HG03439 (cell line): ENCODE measurements around the gene LRRC8C.
"Not testable (repeated sequence)": the region's sequence is repeated elsewhere in the genome, so short reads cannot be mapped to it uniquely, and the experiment has no call there.

Experiments
- ATAC-seq: cut with Tn5 transposase; IDR thresholded peaks from one replicate; pipeline ENCODE4 v1.9.1; 2021; ENCODE audit warnings: mild to moderate bottlenecking, moderate library complexity; ENCODE audit not compliant: unreplicated experiment

Gene LRRC8C

DNA sequence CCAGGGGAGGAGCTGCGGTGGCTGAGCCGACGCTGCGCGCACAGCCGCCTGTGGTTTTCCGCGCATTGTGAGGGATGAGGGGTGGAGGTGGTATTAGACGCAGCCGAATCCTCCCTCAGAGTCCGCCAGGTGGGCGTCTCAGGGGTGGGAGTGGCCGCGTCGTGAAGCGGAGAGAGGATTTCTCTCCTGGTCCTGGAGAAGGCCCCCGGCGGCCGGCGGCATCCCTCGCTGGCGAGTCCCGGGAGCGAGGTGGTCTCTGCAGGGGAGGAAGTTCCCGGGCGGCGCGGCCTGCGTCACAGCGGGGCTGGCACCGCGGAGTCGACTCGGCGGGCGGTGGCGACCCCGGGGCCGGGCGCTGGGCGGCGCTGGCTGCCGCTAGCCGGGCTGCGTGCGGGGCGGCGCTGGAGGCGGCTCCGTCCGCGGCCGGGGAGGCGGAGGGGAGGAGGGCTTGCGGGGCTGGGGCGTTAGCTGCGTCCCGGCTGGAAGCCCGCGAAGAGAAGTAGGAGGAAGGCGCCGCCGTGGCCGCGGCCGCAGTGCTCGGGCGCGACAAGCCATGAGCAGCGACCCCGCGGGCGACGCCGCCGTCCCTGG lies at the start of gene LRRC8C:
TSS of gene LRRC8C (plus strand) at position 464 of the 591 bp plus-strand sequence. CDS start 53,354 bp downstream, outside the sequence.
- ATAC-seq: peak; percentile 85

DNA sequence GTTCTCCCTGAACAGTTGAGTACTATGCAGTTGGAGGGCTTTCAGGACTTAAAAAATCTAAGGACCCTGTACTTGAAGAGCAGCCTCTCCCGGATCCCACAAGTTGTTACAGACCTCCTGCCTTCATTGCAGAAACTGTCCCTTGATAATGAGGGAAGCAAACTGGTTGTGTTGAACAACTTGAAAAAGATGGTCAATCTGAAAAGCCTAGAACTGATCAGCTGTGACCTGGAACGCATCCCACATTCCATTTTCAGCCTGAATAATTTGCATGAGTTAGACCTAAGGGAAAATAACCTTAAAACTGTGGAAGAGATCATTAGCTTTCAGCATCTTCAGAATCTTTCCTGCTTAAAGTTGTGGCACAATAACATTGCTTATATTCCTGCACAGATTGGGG lies 48.7 kb upstream of the LRRC8C start:
- no peak for ATAC-seq

DNA sequence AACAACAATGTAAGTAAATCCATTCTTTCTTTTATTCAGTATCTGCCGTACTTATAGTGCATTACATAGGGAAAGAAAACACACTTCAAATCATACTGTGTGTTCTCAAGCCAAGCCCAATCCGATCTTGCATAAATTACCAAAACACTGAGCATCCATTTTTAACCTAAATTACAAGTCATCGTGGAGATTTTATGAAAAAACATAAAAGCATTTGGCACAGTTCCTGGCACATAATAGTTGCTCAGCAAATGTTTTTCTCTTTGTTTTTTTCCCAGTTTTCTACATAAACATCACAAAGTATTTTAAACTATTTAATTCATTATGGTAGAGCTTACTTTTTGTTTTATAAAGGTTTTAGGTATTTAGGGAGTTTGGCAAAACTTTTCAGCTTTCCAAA lies 48.1 kb upstream of the LRRC8C start:
- ATAC-seq: no peak

DNA sequence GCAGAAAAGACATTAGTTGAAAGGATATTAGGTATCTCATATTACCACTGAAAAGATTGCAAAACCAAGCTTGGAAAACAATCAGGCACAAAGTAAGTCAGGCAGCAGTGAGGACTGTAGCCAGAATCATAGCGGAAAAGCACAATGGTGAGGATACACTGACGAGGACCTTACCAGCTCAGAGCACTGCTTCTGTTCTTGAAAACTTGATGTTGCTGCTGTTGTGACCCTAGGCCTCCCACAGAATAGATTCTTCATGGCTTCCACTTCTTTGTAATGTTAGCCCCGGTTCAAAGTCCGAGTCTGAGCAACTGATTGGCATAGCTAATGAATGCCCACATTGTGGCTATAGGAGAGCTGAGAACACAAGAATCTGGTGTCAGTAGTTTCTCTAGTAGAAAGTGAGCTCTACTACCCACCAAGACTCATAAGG lies 45.2 kb upstream of the LRRC8C start:
- ATAC-seq: no peak

DNA sequence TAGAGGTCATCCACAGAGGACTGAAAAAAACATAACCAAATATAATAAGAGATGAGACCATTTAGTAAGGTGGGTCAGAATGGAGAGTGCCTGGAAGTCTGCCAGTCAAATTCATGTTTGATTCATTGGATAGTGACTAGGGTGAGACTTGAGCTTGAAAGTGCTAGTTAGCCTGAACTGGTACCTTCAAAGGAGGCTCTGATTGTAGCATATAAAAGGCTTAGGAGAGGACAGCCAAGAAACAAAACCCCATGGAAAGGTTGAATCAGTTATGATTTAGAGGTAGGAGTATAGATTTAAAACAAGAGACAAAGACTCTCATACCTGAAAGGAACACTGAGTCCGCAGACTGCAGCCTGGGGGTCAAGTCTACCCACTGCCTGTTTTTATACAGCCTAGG lies 44.4 kb upstream of the LRRC8C start:
- ATAC-seq: no peak

DNA sequence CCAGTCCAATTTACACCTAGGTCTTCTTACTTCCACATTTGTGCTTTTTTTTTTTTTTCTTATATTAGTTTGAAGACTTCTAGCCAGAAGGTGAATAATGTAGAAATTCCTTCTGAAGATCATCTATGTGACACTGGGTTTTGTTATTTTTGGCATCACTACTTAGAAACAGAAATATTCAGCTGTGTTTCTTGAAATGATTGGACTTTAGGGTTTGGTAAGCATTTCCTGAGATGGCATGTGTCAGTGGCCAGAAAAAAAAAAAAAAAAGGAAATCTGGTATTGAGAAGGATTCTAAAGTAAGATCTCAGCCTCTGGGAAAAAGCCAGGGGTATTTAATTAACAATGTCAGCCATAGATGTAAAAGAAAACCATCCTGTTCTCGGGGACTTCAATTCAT lies 43.4 kb upstream of the LRRC8C start:
- no peak for ATAC-seq

DNA sequence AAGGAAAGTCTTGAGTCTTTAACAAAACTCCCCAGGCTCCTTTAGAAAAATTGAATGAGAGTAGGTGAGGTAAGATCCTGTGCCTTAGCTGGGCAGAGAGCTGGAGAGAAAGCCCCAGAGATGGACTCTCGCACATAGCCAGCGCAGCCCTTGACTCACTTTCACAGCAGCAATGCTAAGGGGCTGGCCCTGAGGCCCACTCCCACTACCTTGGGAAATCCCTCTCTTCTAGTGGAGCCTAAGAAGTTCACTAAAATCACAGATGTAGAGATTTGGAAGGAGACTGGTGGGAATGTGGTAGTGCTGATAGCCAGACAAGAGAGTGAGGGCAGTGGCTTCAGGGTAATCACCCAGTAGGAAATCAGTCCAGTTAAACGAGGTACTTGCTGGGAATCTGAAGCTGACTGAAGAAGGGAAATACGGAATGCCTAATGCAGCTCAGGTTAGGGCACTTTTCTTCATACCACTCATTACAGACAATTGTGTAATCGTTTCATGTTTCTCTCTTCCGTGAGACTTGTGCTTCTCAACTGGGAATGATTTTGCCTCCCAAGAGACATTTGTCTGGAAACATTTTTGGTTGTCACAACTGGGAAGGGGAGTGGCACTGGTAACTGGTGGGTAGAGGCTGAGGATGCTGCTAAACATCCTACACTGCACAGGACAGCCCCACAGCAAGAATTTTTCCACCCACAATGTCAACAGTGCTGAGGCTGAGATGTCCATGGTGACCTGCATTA lies 42.4 kb upstream of the LRRC8C start:
- ATAC-seq: no peak

DNA sequence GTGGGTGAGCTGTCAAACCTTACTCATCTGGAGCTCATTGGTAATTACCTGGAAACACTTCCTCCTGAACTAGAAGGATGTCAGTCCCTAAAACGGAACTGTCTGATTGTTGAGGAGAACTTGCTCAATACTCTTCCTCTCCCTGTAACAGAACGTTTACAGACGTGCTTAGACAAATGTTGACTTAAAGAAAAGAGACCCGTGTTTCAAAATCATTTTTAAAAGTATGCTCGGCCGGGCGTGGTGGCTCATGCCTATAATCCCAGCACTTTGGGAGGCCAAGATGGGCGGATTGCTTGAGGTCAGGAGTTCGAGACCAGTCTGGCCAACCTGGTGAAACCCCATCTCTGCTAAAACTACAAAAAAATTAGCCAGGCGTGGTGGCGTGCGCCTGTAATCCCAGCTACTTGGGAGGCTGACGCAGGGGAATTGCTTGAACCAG lies 40.0 kb upstream of the LRRC8C start:
- ATAC-seq: not testable (repeated sequence)

DNA sequence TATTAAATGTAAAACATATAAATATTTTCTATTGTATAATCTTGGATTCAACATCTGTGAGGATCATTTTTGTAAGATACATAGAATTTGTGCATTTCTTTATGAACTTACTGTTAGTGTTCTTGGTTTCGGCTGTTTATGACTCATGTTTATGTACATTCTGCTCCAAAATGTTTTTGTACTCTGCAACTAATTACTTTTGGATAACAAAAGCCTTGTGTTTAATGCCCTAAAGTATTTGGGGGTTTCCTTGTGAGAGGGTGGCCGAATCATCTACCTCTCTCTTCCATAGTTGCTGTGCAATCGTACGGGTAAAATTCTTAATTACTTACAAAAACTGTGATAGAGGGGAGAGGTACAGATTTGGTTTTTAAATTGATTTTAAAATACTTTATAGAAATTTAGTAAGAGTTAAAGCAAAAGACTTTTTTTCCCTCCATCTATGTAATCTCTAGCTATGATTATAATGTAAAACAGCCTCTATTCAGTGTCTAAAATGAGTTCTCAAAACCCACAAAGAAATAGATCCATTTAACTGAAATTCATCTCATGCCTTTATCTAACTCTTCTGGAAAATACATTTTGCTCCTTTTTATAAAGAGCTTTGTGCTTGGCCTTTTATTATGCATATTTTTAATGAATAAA lies 38.7 kb upstream of the LRRC8C start:
- no peak for ATAC-seq

DNA sequence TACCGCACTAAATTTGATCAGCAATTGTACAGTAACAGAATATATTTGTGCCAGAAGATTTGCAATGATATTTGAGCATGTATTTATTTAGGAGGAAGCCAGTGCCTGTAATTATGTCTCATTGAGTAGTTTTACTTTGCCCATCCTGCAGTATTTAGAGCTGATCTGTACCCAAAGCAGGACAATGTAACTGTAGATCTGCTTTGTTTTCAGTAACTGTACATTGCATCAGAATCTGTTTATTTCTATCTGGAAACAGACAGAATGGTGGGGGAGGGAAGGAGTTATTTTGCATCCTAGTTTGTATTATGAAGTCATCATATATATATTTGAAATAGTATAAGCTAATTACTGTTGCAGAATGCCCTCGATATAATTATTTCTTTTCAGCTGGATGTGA lies 36.2 kb upstream of the LRRC8C start:
- ATAC-seq: no peak

DNA sequence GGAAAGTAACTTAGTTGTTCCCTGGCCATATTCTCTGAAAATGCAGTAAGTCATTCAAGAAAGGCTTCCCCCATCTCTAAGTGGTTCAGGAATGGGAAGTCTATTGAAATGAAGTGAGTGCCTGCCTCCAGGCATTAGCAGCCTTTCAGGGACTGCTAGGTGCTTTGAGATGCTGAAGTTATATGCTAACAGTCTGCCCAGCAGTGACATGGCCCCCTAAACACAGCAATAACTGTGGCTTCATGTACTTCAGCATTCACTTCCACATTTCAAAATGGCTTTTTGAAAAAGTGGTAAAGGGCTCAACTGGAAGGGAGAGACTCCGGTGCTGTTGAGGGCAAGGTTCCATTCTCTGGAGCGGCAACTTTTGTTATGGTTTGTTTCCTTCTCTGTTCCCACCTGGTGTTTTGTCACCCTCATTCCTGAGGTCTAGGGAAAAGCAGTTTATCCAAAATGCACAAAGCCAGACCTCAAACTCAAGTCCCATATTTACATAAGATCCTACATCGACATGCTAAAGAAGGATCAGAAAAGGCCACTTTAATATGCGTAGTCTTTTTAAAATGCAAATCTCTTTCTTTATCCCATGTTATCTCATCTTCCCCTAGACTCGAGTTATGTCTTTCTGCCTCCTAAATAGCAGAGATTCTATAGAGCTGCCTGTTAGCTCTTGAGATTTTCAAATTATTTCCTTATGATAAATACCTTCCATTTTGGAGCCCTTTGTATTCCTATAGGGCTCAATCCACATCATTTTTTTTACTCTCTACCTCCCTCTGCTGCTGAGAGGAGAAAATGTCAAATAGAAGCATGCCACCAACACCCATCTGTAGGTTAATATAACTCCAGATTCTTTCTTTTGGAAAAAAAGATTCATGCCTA lies 34.2 kb upstream of the LRRC8C start:
- no peak for ATAC-seq

DNA sequence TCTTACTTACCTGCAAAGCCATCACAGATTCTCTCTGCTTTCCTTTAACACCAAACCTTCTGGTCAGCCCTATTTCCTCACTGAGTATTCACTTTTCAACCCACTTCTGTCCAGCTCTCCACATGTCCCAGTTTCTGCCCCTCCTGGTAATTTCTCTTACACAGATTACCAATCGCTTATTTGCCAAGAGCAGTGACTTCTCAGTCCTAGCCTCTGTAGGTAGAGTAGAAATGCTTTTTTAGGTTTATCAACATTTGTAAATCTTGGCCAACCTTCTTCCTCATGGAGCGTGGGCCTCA lies 33.6 kb upstream of the LRRC8C start:
- no peak for ATAC-seq

DNA sequence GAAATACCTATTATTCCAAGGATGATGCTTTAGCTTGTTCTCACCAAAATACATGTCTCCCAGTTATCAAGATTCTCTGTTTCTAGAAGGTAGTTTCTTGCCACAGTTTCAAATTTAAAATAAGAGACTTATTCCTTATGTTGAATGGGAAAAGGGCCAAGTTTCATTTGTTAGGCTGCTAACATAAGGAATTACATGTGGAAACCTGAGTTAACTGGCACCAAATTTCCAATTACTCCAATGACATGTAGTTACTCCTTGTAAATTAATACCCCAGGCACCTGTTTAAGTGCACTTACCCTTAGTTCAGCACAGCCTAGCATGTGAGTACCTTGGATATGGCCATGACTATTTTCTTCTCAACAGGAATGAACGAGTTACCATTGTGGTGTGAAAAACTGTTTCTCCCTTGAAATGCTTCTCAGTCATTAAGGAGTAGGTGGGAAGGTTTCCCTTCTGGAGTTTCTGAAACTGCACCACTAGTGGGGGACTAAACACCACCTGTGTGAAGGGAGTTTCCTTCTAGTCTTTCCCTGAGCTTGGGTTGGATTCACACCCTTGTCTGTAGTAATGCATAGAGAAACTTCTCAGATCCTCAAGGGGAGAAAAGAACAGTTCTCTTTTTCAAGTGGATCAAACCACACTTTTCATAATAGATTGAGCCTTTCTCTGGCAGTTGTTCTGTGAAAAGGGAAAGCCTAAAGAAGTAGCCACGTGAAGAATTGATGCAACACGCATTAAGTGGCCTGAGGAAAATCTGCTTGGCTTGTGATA lies 32.3 kb upstream of the LRRC8C start:
- ATAC-seq: no peak

DNA sequence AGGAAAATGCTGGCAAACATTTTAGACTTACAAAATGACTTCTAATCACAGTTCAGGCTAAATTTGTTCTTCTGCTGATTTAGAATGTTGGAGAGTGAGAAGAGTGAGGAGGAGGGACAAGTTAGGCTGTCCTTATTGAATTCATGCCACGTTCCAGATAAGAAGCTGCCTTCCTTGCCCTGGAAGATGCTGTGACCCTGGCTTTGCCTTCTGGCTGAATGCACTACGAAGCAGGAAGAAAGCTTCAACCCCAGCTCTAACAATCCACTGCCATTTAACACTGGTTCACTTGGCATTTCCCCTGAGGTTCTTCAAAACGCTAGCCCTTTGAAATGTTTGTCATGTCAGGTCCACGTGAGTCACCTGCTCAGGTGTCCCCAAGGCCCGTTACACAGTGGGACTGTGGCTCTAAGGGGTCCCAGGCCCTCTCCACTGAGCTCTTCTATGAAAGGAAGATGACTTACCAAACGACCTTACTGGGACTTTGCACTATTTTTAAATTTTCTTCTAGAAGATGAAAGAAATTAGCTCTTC lies 30.0 kb upstream of the LRRC8C start:
- ATAC-seq: no peak

DNA sequence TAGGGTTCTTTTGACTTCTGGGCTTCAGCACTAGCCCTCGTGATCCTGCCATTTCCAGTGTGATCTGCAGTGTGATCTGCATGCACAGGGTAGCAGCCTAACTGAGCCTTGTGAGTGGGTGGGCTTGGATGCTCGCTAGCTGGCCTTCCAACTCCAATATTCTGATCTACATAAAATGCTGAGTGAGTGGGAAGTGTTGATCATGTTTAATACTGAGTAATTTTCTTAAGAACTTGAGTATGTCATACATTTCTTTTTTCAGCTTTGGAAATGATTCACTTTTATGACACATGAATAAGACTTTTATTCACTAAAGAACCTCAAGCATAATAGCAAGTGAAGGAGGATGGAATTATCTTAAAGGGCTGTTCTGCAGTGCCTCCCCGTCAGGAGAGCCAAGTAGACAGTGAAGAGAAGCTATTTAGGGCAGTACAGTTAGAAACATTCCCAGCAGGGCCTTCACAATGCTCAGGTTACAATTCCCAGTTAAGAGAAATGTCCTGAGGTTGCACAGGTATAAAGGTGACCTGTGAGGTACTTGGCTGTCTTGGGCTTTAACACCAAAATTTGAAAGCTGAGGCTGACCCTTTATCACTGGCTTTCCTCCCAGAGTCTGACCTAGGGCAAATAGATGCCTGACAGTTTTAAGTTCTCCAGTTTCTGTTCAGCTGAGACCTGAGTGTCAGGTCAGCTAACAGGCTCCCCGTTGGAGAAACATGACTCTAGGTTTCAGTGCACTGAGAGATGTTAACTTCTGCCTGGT lies 29.1 kb upstream of the LRRC8C start:
- no peak for ATAC-seq

DNA sequence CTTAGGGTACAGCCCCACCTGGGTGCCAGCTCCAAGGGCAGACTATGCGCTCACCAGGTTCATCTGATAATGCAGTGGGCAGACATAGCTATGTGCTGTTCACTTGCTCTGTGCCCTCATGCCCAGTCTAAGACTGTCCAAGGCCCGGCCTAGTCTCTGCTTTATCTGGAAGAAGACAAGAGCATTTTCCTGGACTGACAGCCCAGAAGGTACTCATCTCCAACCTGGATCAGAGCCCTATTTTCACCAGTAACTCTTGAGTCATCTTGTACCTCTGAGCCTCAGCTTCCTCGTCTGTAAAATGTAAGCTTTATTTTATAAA lies 28.5 kb upstream of the LRRC8C start:
- ATAC-seq: no peak

DNA sequence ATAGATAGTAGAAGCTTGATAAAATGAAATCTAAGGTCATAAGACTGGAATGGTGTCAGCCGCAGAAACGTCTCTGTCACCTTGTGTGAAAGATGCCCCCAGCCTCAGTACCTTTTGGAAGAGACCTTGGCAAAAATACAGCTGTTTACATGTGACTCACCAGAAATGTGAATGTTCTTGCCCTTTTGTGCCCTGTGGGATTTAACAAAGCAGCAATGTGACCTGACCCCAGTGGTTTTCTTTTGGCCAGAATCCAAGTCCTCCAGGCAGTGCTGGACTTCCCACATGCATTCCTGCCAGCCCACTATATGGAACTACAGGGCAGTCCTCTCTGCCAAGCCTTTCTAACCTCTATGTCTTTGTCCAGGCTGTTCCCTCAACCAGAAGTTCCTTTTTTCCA lies 27.2 kb upstream of the LRRC8C start:
- ATAC-seq: no peak

DNA sequence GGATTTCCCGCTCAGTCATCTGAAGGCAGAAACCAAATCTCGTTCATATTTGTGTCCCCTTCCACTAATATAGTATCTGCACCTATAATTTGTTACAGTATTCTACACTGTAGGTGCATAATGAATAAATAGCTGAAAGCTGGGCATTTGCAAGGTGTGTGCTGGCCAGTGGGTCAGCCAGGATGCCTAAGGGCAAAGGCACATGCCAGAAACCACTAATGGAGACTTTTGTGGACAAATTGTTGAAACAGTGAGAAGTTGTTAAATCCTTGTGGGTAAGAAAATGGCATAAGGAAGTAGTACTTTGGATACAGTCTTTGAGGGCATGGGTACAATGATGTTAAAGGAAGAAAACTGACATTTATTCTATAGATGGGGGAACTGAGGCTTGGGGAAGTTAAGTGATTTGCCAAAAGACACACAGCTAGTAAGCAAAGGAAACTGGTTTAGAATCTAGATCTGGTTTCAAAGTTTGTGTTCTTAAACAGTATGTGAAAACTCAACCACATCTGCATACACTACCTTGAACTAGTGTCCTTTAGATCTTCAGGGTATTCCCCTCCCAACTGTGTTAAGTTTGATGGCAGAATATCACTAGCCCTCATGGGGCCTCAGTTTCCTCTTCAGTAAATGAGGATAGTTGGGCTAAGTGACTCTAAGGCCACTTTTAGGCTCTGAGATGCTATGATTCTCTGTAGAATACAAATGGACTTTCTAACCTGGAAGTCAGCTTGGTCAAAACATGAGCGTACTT lies 26.5 kb upstream of the LRRC8C start:
- no peak for ATAC-seq

DNA sequence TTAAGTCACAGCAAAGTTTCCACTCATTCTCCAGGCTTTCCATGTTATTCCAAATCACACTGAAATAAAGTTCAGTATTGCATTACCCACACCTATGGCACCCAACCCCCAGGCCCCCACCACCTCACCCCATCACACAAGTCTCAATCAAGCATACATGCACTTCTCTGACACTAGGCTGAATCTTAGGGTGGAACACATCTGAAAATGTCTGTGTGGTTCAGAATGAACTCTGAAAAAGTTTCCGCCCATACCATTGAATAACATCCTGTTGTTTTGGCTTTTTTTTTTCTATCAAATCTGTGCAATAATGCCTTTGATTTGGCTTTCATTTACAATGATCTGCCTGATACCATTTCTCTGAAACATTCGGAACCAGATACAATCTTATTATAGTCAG lies 25.8 kb upstream of the LRRC8C start:
- ATAC-seq: no peak
